Neural progenitor cell (in vitro differentiated cells): ENCODE measurements around the gene GPATCH1.
A peak's percentile ranks its signal among the peaks of the same experiment; 100 is the strongest.

Source experiments
- CTCF ChIP-seq: fragments of 200-600 bp; sonication (generic); IDR thresholded peaks from 2 replicates; pipeline ENCODE4 v1.5.1; 2017; ENCODE audit warnings: antibody characterized with exemption, mild to moderate bottlenecking
- EZH2 ChIP-seq: fragments of 200-600 bp; sonication (generic); IDR thresholded peaks from 2 replicates; pipeline ENCODE4 v1.6.1; 2017; ENCODE audit warnings: antibody characterized with exemption, mild to moderate bottlenecking, moderate library complexity

- TF ChIP-seq CTCF (peak; percentile 27), EZH2 (no peak)
These were observed 53.6 kb downstream of the GPATCH1 start for GRCh38 chr19:33134571-33135041.
